ENCODE measurements around the gene SORCS1. TPM values are rescaled to one million over a fixed set of nuclear protein-coding genes. Genes with fewer than 3 reads are reported as not detected.

Gene SORCS1
- total RNA-seq, 2 donors from 2014 or later: not detected

GRCh38 chr10:107085665-107086525 lies 78.6 kb downstream of the SORCS1 start:
- H3K9me3 Mint-ChIP-seq: peaks cover 16% of the 10 kb centered on the region
- H3K4me1 Mint-ChIP-seq: no peaks in the 10 kb centered on the region
- H3K27me3 Mint-ChIP-seq: no peaks in the 10 kb centered on the region
- H3K36me3 Mint-ChIP-seq (ENCODE audit: low read depth): no peaks in the 10 kb centered on the region
- no peak for ATAC-seq (replicated peaks)
- H3K27ac Mint-ChIP-seq: no peak overlapping the region
- H3K4me3 Mint-ChIP-seq: no peak overlapping the region

- ATAC-seq (replicated peaks): no peak
- no peaks in the 10 kb centered on the region for H3K4me1 Mint-ChIP-seq
- no peaks in the 10 kb centered on the region for H3K36me3 Mint-ChIP-seq (ENCODE audit: low read depth)
- no peak overlapping the region for H3K4me3 Mint-ChIP-seq
- H3K9me3 Mint-ChIP-seq: peaks cover 13% of the 10 kb centered on the region
- H3K27me3 Mint-ChIP-seq: no peaks in the 10 kb centered on the region
- H3K27ac Mint-ChIP-seq: no peak overlapping the region
These were observed 81.0 kb downstream of the SORCS1 start for GRCh38 chr10:107083388-107084009.

- Mint-ChIP-seq H3K27me3 (no peaks in the 10 kb centered on the region), H3K4me1 (no peaks in the 10 kb centered on the region), H3K27ac (no peak overlapping the region)
These were observed 82.9 kb downstream of the SORCS1 start for GRCh38 chr10:107081644-107082043.

GRCh38 chr10:107075117-107075516 lies 89.4 kb downstream of the SORCS1 start:
- H3K27ac Mint-ChIP-seq: no peak overlapping the region
- H3K4me1 Mint-ChIP-seq: no peaks in the 10 kb centered on the region
- no peaks in the 10 kb centered on the region for H3K36me3 Mint-ChIP-seq (ENCODE audit: low read depth)
- H3K9me3 Mint-ChIP-seq: peaks cover 8% of the 10 kb centered on the region
- no peaks in the 10 kb centered on the region for H3K27me3 Mint-ChIP-seq
- no peak for ATAC-seq (replicated peaks)
- no peak overlapping the region for H3K4me3 Mint-ChIP-seq

More at GRCh38 chr10:107081644-107082043, 82.9 kb downstream of the SORCS1 start:
- Mint-ChIP-seq H3K4me3 (no peak overlapping the region), H3K9me3 (peaks cover 9% of the 10 kb centered on the region), H3K36me3 (ENCODE audit: low read depth) (no peaks in the 10 kb centered on the region)
- no peak for ATAC-seq (replicated peaks)

GRCh38 chr10:107072786-107073185 lies 91.7 kb downstream of the SORCS1 start:
- Mint-ChIP-seq H3K36me3 (ENCODE audit: low read depth) (no peaks in the 10 kb centered on the region), H3K27ac (no peak overlapping the region), H3K9me3 (peaks cover 8% of the 10 kb centered on the region), H3K4me3 (no peak overlapping the region), H3K27me3 (no peaks in the 10 kb centered on the region), H3K4me1 (no peaks in the 10 kb centered on the region)
- no peak for ATAC-seq (replicated peaks)

- H3K4me3 Mint-ChIP-seq: no peak overlapping the region
- no peaks in the 10 kb centered on the region for H3K36me3 Mint-ChIP-seq (ENCODE audit: low read depth)
- H3K27me3 Mint-ChIP-seq: no peaks in the 10 kb centered on the region
- ATAC-seq (replicated peaks): no peak
- H3K9me3 Mint-ChIP-seq: peaks cover 8% of the 10 kb centered on the region
- H3K4me1 Mint-ChIP-seq: no peaks in the 10 kb centered on the region
- H3K27ac Mint-ChIP-seq: no peak overlapping the region
These were observed 92.5 kb downstream of the SORCS1 start for GRCh38 chr10:107072028-107072427.

- peaks cover 8% of the 10 kb centered on the region for H3K9me3 Mint-ChIP-seq
- no peaks in the 10 kb centered on the region for H3K36me3 Mint-ChIP-seq (ENCODE audit: low read depth)
- H3K4me1 Mint-ChIP-seq: no peaks in the 10 kb centered on the region
- no peaks in the 10 kb centered on the region for H3K27me3 Mint-ChIP-seq
- no peak overlapping the region for H3K27ac Mint-ChIP-seq
- no peak for ATAC-seq (replicated peaks)
- H3K4me3 Mint-ChIP-seq: no peak overlapping the region
These were observed 93.2 kb downstream of the SORCS1 start for GRCh38 chr10:107071301-107071700.

- Mint-ChIP-seq H3K36me3 (ENCODE audit: low read depth) (no peaks in the 10 kb centered on the region), H3K9me3 (peaks cover 6% of the 10 kb centered on the region), H3K27me3 (no peaks in the 10 kb centered on the region), H3K4me1 (no peaks in the 10 kb centered on the region), H3K27ac (no peak overlapping the region), H3K4me3 (no peak overlapping the region)
- ATAC-seq (replicated peaks): no peak
These were observed 96.7 kb downstream of the SORCS1 start for GRCh38 chr10:107067843-107068242.

GRCh38 chr10:107064075-107064474 lies 100.4 kb downstream of the SORCS1 start:
- Mint-ChIP-seq H3K9me3 (peaks cover 3% of the 10 kb centered on the region), H3K4me3 (no peak overlapping the region), H3K27me3 (no peaks in the 10 kb centered on the region), H3K27ac (no peak overlapping the region), H3K4me1 (no peaks in the 10 kb centered on the region), H3K36me3 (ENCODE audit: low read depth) (no peaks in the 10 kb centered on the region)
- ATAC-seq (replicated peaks): no peak

GRCh38 chr10:107059872-107060271 lies 104.6 kb downstream of the SORCS1 start:
- Mint-ChIP-seq H3K36me3 (ENCODE audit: low read depth) (no peaks in the 10 kb centered on the region), H3K27me3 (no peaks in the 10 kb centered on the region), H3K4me3 (no peak overlapping the region), H3K4me1 (no peaks in the 10 kb centered on the region), H3K27ac (no peak overlapping the region), H3K9me3 (peaks cover 4% of the 10 kb centered on the region)
- ATAC-seq (replicated peaks): no peak

- Mint-ChIP-seq H3K9me3 (peaks cover 4% of the 10 kb centered on the region), H3K27me3 (no peaks in the 10 kb centered on the region)
These were observed 105.3 kb downstream of the SORCS1 start for GRCh38 chr10:107059068-107059804.

GRCh38 chr10:107058331-107058730 lies 106.2 kb downstream of the SORCS1 start:
- H3K36me3 Mint-ChIP-seq (ENCODE audit: low read depth): no peaks in the 10 kb centered on the region
- H3K4me1 Mint-ChIP-seq: no peaks in the 10 kb centered on the region
- no peak overlapping the region for H3K4me3 Mint-ChIP-seq
- H3K27ac Mint-ChIP-seq: no peak overlapping the region
- no peak for ATAC-seq (replicated peaks)
- H3K9me3 Mint-ChIP-seq: peaks cover 4% of the 10 kb centered on the region
- no peaks in the 10 kb centered on the region for H3K27me3 Mint-ChIP-seq

More at GRCh38 chr10:107059068-107059804, 105.3 kb downstream of the SORCS1 start:
- Mint-ChIP-seq H3K27ac (no peak overlapping the region), H3K36me3 (ENCODE audit: low read depth) (no peaks in the 10 kb centered on the region), H3K4me1 (no peaks in the 10 kb centered on the region), H3K4me3 (no peak overlapping the region)
- ATAC-seq (replicated peaks): no peak

GRCh38 chr10:107056182-107056581 lies 108.3 kb downstream of the SORCS1 start:
- no peak overlapping the region for H3K4me3 Mint-ChIP-seq
- no peak overlapping the region for H3K27ac Mint-ChIP-seq
- no peaks in the 10 kb centered on the region for H3K27me3 Mint-ChIP-seq
- no peak for ATAC-seq (replicated peaks)
- no peaks in the 10 kb centered on the region for H3K4me1 Mint-ChIP-seq
- H3K36me3 Mint-ChIP-seq (ENCODE audit: low read depth): no peaks in the 10 kb centered on the region
- H3K9me3 Mint-ChIP-seq: peaks cover 4% of the 10 kb centered on the region

GRCh38 chr10:107054469-107055156 lies 109.9 kb downstream of the SORCS1 start:
- no peak overlapping the region for H3K4me3 Mint-ChIP-seq
- H3K27ac Mint-ChIP-seq: no peak overlapping the region
- no peaks in the 10 kb centered on the region for H3K36me3 Mint-ChIP-seq (ENCODE audit: low read depth)
- no peaks in the 10 kb centered on the region for H3K27me3 Mint-ChIP-seq
- no peak for ATAC-seq (replicated peaks)
- peaks cover 4% of the 10 kb centered on the region for H3K9me3 Mint-ChIP-seq
- no peaks in the 10 kb centered on the region for H3K4me1 Mint-ChIP-seq
